MM.1S (cell line): ENCODE results near the gene DTX4.

Experiments
- CTCF ChIP-seq: fragments of 300-600 bp; sonication (generic); IDR thresholded peaks from 2 replicates; pipeline ENCODE4 v1.5.1; 2016; ENCODE audit warnings: antibody characterized with exemption, low read length, mixed read lengths
- EZH2 ChIP-seq: fragments of 300-600 bp; sonication (generic); optimal IDR thresholded peaks from 2 replicates; pipeline ENCODE3; 2017; ENCODE audit warnings: low read depth, mild to moderate bottlenecking, antibody characterized with exemption, low read length, mixed read lengths

- TF ChIP-seq CTCF, result no peak
- TF ChIP-seq EZH2, result no peak
These were observed 2.2 kb downstream of the DTX4 start for GRCh38 chr11:59173964-59174663.
